Measurements from ENCODE around the gene IVNS1ABP. TPM values are rescaled to one million over a fixed set of nuclear protein-coding genes. Genes with fewer than 3 reads are reported as not detected.
A peak's percentile ranks its signal among the peaks of the same experiment; 100 is the strongest.

Gene IVNS1ABP
- total RNA-seq, 1 experiment from 2014 or later = 72.4 TPM

DNA sequence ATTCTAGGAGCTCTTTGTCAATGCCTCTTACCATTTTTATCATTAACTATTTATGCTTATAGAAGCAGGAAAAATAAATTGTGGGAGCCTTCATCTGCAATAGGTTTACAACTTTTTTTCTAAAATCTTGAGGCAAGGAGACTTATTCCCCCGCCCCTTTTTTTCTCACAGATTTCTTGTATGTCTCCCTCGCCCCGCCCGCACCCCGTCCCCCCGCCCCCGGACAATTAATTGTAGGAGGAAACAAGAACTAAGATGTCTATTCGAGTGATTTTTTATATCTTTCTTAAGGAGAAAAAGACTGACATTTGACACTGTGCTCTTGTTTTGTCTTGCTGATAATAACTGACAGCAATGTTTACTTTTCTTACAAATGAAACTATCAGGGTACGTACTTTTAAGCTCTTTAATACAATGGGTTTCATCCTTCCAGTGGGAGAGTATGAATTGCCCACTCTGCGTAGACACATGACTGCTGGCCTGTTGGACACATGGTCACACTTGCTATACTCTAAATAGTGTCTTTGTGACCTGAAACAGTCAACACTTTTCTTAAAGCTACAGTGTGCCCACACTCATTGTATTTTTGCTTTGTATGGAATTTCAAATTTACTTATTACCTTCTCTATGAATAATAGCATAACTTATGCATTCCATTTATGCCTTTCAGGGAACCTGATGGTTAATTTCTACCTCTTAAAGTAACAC is 1.5 kb upstream of the IVNS1ABP start:
- no peaks in the 10 kb centered on the region for H3K27me3 Mint-ChIP-seq (ENCODE audit: insufficient read depth, unreplicated experiment)
- peaks cover 10% of the 10 kb centered on the region for H3K4me1 Mint-ChIP-seq (ENCODE audit: low read depth, unreplicated experiment)
- peak overlapping the region; percentile 93 for H3K4me3 Mint-ChIP-seq (ENCODE audit: unreplicated experiment)
- H3K27ac Mint-ChIP-seq (ENCODE audit: unreplicated experiment) = peak overlapping the region; percentile 98
- H3K27me3 ChIP-seq (replicated peaks; ENCODE audit: control insufficient read depth, insufficient read depth, low read length) = no peaks in the 10 kb centered on the region
- H3K9me3 Mint-ChIP-seq (ENCODE audit: unreplicated experiment) = no peaks in the 10 kb centered on the region
- ChIA-PET CTCF (interaction anchor here (1.0 to 2.4 kb wide), 5 partner anchors 224 to 362 kb away, joined by 3 to 16 read pairs (median 8); no protein-coding TSS in a partner anchor), POLR2A (interaction anchor here (0.7 kb wide), 1 partner anchor 353 kb away, joined by 4 read pairs; no protein-coding TSS in a partner anchor)
- DNase-seq = no peak
- H3K4me3 ChIP-seq (ENCODE audit: low read depth, low read length) = peak overlapping the region; percentile 66
- peaks cover 20% of the 10 kb centered on the region; the same call in 1 of the 2 replicates for H3K4me1 ChIP-seq
- H3K9me3 ChIP-seq = no peaks in the 10 kb centered on the region
- no peaks in the 10 kb centered on the region for H3K36me3 ChIP-seq (ENCODE audit: control insufficient read depth, insufficient read depth, low read length)
- intact Hi-C loops (cut with micrococcal nuclease; ENCODE audit: unreplicated experiment) = loop anchor here (1.0 to 10.0 kb wide), 3 partner anchors 84 to 242 kb away; no protein-coding TSS in a partner anchor
- BruUV-seq (replicated peaks) = no TSS peak
- peaks cover 25% of the 10 kb centered on the region for H3K36me3 Mint-ChIP-seq (ENCODE audit: insufficient read depth, unreplicated experiment)
- TF ChIP-seq, protein P1, sequence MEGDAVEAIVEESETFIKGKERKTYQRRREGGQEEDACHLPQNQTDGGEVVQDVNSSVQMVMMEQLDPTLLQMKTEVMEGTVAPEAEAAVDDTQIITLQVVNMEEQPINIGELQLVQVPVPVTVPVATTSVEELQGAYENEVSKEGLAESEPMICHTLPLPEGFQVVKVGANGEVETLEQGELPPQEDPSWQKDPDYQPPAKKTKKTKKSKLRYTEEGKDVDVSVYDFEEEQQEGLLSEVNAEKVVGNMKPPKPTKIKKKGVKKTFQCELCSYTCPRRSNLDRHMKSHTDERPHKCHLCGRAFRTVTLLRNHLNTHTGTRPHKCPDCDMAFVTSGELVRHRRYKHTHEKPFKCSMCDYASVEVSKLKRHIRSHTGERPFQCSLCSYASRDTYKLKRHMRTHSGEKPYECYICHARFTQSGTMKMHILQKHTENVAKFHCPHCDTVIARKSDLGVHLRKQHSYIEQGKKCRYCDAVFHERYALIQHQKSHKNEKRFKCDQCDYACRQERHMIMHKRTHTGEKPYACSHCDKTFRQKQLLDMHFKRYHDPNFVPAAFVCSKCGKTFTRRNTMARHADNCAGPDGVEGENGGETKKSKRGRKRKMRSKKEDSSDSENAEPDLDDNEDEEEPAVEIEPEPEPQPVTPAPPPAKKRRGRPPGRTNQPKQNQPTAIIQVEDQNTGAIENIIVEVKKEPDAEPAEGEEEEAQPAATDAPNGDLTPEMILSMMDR (IDR thresholded peaks at IDR 0.05; ENCODE audit: insufficient read depth in 1 of 2, low read depth in 1 of 2, low read length in 1 of 2, severe bottlenecking in 1 of 2, unreplicated experiment in 1 of 2) = no peak

DNA sequence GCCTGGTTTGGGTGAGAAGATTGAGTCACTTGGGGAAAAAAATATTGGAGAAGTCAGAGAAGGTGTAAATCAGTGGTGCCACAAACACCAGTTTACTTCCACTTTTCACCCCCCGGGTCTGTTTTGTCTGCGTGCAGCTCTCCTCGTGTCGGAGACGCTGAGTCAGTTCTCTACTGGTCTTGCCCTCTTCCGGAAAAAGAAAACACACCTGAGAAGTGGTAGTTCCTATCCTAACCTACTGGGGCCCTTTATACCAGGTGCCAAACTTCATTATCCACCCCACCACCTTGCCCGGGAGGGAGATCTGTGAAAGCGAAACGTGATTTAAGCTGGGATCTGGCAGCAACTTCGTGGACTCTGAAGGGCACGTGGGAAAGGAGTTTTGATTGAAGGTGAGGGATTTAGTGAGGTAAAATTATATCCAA is 855 bp upstream of the IVNS1ABP start:
- BruUV-seq (replicated peaks) = TSS peak; percentile 89
- ChIA-PET POLR2A (interaction anchor here (0.7 kb wide), 2 partner anchors 339 to 354 kb away, joined by 3 to 4 read pairs; no protein-coding TSS in a partner anchor), CTCF (interaction anchor here (1.3 to 2.4 kb wide), 8 partner anchors 24 to 362 kb away, joined by 3 to 17 read pairs (median 11); no protein-coding TSS in a partner anchor)
- H3K4me1 Mint-ChIP-seq (ENCODE audit: low read depth, unreplicated experiment) = peaks cover 10% of the 10 kb centered on the region
- H3K4me1 ChIP-seq = peaks cover 21% of the 10 kb centered on the region; the same call in 1 of the 2 replicates
- no peaks in the 10 kb centered on the region for H3K9me3 ChIP-seq
- DNase-seq = peak; percentile 63 to 64
- H3K4me3 ChIP-seq (ENCODE audit: low read depth, low read length) = peak overlapping the region; percentile 66
- peak overlapping the region; percentile 93 for H3K4me3 Mint-ChIP-seq (ENCODE audit: unreplicated experiment)
- intact Hi-C loops (cut with micrococcal nuclease; ENCODE audit: unreplicated experiment) = loop anchor here (1.0 to 10.0 kb wide), 9 partner anchors 84 to 363 kb away; partner anchors contain the start of genes SWT1 and TRMT1L
- no peaks in the 10 kb centered on the region for H3K9me3 Mint-ChIP-seq (ENCODE audit: unreplicated experiment)
- no peaks in the 10 kb centered on the region for H3K27me3 Mint-ChIP-seq (ENCODE audit: insufficient read depth, unreplicated experiment)
- TF ChIP-seq, protein P1 (IDR thresholded peaks at IDR 0.05; ENCODE audit: insufficient read depth in 1 of 2, low read depth in 1 of 2, low read length in 1 of 2, severe bottlenecking in 1 of 2, unreplicated experiment in 1 of 2) = no peak
- H3K36me3 ChIP-seq (ENCODE audit: control insufficient read depth, insufficient read depth, low read length) = no peaks in the 10 kb centered on the region
- H3K27me3 ChIP-seq (replicated peaks; ENCODE audit: control insufficient read depth, insufficient read depth, low read length) = no peaks in the 10 kb centered on the region
- peak overlapping the region; percentile 98 for H3K27ac Mint-ChIP-seq (ENCODE audit: unreplicated experiment)
- H3K36me3 Mint-ChIP-seq (ENCODE audit: insufficient read depth, unreplicated experiment) = peaks cover 25% of the 10 kb centered on the region

Measured in Caco-2 (cell line).